Measurements from ENCODE around the gene SAAL1.

GRCh38 chr11:18066626-18067025 lies 39.3 kb downstream of the SAAL1 start:
- no peak for TF ChIP-seq CTCF (IDR thresholded peaks at IDR 0.05; ENCODE audit: poor library complexity, severe bottlenecking)
- no peak for TF ChIP-seq SMC3 (conservative IDR thresholded peaks at IDR 0.05; ENCODE audit: poor library complexity)
